NK-92 treated with Interleukin-12 subunit alpha and Interleukin-12 subunit beta, amount 100 ng/mL, for 24 hours (cell line): ENCODE measurements around the gene PRM3.

Source experiments
- DNase-seq: peaks from one replicate; lab custom pipeline; 2025; lab: John Stamatoyannopoulos, UW

PRM3 gene

DNA sequence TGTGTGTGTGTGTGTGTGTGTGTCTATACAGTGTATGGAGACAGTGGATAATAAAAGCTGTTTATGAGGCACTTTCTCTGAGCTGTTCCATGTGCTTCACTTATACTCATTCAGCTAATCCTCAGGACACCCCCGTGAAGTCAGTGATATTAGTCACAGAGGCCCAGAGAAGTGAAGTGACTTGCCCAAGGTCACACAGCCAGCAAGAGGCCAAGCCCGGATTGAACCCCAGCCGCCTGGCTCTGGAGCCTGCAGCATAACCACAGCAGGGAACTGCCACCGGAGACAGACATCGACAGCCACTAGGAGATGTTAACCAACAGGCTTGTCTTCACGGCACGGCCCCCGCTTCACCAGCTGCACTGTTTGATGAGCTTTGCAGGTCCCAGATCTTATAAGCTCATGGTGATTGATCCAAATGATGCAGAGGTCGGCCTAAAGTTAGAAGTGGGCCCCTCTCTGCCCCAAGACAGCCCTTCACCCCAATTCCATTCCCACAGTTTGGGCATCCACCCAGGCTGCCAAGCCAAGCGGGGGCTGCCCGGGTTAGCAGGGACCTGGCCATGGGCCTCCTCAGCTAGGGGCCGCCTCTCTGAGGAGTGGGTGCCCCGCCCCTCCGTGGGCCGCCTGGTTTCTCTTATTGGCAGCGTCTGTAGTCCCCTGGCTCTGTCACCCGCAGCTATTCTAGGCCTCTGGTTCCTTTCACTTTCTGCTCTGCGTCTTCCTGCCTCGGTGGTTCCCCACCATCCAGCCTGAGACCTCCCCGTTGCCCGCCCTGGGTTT, 48.3 kb downstream of the PRM3 start:
- no peak for DNase-seq

DNA sequence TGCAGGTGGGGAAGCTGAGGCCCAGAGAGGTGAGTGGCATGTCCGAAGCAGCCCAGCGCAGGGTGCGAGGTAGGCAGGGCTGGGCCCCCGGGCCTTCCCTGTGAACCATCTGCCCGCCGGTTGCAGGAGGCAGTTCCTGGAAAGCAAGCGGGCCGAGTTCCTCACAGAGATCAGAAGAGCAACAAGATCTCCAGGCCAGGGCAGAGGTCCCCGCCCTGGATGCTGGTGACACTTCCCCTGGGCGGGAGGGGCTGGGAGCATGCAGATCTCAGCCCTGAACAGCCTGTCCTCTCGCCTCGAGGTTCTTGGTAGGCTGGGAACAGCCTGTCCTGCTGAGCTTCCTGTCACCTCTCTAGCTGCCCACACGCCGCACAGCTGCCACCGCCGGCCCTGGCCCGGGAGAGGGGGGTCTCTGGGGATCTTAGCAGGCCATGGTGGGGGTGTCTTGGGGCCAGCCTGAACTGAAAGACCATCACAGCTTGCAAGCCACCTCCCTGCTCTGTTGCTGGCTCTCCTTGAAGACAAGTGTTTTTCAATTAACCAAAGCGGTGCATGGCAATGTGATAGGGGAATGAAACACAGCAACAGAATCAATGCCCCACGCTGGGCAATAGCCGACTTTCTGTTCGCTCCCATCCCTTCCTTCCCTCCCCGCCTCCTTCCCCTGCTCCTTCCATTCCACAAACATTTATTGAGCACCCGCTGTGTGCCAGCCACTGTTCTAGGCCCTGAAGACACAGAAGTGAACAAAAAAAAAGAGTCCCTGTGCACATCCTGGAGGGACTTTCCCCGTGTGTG, 49.1 kb downstream of the PRM3 start:
- DNase-seq = no peak
